GM18505 (cell line): ENCODE results near the gene FLT3LG.
"Not testable (repeated sequence)": the region's sequence is repeated elsewhere in the genome, so short reads cannot be mapped to it uniquely, and the experiment has no call there.

Source experiments
- ATAC-seq: cut with Tn5 transposase; IDR thresholded peaks from one replicate; pipeline ENCODE4 v1.9.1; 2021; ENCODE audit not compliant: unreplicated experiment
- POLR2A ChIP-seq: IDR thresholded peaks from 4 replicates; pipeline ENCODE4 v1.6.1; 2011; ENCODE audit warnings: borderline replicate concordance; ENCODE audit not compliant: insufficient read depth, insufficient read length; ENCODE audit errors: extremely low read depth

Gene FLT3LG

DNA sequence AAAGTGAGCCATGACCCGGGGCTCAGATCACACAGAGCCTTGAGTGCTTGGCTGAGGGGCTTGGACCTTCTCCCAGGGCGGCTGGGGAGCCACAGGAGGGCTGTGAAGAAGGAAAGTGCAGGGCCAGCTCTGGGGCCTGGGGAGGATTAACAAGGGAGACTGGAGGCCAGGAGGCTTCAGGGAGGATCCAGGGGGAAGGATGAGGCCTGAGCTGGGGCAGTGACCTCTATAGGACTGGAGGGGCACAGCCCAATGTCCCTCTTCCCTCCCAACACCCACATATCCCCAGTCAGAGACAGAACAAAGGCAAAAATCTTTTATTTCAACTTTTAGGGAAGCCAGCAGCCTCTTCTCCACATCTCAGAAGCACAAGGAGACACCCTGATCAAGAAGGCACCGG is 28.0 kb upstream of the FLT3LG start:
- ATAC-seq: no peak
- no peak for TF ChIP-seq POLR2A

DNA sequence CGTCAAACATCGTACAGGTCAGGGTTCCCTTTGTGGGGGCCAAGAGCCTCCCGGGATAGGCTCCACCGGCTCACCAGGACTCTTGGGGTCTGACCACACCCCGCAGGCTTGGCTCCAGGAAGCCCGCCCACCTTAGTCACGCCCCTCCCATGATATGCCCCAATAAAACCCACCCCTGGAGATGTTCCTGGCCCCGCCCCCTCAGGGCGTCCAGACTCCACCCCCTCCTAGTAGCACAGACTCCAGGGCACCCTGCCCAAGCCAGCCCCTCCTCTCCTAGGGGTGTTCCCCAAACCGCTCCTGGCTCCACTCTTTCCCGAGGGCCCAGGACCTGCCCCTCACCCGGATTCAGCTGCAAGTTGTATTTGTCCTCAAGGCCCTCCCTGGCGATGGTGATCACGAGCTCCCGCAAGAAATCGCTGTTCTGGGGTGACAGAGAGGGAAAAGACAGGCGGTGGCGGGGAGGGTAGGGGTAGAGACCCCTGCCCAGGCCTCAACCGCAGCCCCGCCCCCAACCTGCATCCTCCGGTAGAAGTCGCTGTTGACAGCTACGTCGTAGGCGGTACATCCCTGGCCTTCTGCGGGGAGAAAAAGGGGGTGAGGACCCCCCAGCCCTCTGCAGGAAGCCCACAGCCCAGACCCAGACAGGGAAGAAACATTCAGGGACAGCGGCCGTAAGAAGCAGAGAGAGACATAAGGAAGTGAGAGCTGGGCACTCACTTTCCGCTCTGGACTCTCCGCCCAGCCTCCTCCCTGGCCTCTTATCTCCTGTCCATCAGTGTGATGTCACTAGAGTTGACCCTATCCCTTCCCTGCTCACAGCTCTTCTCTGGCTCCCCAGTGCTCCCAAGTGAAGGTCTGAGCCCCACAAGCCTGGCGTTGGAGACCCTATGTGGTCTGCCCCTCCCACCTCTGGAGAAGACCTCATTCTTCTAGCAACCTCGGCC is 26.3 kb upstream of the FLT3LG start:
- ATAC-seq: no peak
- no peak for TF ChIP-seq POLR2A

DNA sequence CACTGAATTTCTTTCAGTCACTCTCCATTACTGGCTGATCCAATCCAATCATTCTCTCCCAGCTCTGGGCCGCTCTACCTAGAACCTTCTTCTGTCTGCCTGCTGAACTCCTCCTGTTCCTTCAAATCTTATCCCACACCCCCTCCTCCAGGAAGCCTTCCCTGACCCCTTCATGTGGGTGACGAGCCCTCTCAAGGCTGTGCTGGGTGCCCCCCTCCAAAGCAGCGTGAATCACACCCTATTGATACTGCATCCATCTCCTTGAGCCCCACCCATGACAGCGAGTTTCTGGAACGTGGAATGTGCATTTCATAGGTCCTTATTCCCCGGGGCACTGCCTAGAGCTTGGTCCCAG is 25.6 kb upstream of the FLT3LG start:
- no peak for TF ChIP-seq POLR2A
- ATAC-seq: no peak

DNA sequence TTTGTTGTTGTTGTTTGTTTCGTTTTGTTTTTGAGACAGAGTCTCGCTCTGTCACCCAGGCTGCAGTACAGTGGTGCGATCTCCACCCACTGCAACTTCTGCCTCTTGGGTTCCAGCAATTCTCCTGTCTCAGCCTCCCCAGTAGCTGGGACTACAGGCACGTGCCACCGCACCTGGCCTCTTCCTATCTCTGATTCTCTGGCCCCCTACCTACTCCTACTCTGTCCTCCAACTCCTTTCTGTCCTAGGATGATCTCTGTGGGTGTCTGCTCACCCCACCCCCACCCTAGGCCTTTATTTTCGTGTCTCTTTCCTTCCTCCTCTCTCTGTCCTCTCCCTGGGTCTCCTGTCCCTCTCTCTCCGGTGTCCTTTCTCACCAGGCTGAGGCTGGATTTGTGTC is 23.6 kb upstream of the FLT3LG start:
- no peak for TF ChIP-seq POLR2A
- no peak for ATAC-seq

DNA sequence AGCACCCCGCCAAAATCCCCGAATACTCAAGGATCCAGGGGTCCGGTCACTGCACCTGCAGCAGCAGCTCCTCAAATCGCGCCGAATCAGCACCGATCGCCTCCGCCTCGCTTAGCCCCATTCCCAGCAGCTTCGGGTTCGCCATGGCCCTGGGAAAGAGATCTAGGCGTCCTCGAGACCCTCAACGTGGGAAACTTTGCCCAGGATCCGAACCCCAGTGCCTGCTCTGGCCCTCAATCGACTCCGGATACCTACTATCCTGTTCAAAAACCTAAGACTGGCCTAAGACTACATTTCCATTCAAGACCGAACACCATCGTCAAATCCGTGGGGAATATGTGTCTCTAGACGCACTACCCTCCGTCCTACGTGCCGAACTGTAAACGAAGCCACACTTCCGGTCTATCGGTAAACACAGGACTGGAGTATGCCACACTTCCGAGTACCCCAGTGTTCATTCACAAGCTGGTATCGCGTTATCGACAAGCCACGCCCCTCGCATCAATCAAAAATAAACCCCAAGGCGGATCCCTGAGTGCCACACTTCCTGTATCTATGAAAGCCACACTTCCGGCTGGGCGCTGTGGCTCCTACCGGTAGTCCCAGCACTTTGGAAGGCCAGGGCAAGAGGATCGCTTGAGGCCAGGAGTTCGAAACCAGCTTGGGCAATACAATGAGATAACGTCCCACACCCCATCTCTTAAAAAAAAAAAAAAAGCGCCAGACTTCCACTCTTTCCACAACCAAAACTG is 22.4 kb upstream of the FLT3LG start, which contains the start of gene PIH1D1:
Gene PIH1D1, minus strand, starts transcription at position 385 of the 752 bp plus-strand sequence. Its CDS starts 240 bp downstream, at position 145.
- TF ChIP-seq POLR2A: peak; percentile 70
- ATAC-seq: peak; percentile 56

DNA sequence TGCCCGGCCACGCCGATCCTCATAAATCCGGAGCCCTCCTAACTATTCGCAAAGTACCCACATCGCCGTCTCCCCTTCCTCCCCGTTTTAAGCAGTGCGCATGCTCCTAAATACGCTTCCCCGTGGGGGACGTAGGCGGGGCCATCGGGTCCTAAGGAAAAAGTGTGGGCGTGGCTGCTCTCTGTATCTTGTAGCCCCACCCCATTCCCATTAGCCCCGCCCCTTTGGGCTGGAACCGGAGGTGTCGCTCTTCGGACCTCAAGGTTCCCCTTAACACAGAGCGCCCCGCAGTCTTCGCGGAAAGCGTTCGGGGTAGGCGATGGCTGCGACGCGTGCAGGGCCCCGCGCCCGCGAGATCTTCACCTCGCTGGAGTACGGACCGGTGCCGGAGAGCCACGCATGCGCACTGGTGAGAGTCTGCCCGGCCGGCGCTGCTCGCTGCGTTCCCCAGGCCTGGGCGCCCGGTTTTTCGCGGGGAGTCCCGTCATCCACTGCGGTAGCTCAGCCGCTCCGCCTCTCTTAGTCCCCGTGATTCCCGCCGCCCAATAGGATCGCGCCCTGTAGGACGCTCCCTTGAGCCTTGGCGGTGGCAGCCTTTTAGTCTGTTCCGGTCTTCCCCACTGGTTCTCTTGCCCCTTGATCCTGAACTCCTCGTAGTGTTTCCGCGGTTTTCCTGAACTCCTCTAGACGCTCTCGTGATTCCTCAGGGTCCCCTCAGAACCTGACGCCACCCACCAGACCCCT is 20.8 kb upstream of the FLT3LG start, which contains the start of gene ALDH16A1:
Gene ALDH16A1, plus strand, starts transcription at position 213 of the 744 bp plus-strand sequence. Its CDS starts 107 bp downstream, at position 320.
- ATAC-seq: peak; percentile 79
- peak; percentile 94 for TF ChIP-seq POLR2A

DNA sequence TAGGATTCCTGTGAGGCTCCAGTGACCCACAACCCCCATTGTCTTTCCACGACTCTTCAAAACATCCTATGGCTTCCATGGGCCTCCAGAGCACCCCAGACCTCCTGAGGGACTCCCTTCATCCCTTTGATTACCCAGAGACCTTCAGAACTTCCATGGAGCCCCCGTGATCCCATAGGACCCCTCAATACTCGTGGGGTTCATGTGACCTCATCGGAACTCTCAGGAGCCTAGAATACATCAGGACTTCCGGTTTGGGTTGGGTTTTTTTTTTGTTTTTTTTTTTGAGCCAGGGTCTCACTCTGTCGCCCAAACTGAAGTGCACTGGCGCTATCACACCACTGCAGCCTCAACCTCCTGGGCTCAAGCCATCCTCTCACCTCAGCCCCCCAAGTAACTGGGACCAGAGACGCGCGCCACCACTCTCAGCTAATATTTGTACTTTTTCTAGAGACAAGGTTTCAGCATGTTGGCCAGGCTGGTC is 20.2 kb upstream of the FLT3LG start:
- ATAC-seq: no peak
- TF ChIP-seq POLR2A: no peak

DNA sequence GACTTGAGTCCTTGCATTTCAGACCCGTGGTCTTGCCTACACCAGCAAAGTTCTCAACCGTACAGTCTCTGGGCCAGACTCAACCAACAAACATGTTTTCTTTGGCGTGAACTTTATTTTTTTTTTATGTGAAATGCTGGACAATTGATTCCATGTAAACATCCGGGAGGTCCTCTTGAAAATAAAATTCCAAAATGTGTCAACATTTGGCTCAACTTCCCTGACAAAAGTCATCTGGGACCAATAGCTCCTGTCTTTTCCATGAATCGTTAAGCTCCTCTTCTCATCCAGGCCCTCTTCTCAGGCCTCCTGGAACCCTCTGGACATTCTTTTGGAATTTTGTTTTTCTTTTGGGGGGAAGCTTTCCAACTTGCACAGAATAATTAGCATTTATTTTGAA is 18.2 kb upstream of the FLT3LG start:
- TF ChIP-seq POLR2A: no peak
- ATAC-seq: no peak

DNA sequence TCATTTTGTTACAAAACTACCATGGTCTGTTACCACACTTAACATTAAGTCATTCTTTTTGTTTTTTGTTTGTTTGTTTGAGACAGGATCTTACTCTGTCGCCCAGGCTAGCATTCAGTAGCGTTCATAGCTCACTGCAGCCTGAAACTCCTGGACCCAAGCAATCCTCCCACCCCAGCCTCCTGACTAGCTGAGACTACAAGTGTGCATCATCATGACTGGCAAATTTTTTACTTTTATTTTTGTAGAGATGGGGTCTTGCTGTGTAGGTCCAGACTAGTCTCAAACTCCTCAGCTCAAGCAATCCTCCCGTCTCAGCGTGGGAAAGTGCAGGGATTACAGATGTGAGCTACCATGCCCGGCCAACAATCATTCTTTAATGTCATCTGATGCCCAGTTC is 17.7 kb upstream of the FLT3LG start:
- TF ChIP-seq POLR2A: no peak
- no peak for ATAC-seq

DNA sequence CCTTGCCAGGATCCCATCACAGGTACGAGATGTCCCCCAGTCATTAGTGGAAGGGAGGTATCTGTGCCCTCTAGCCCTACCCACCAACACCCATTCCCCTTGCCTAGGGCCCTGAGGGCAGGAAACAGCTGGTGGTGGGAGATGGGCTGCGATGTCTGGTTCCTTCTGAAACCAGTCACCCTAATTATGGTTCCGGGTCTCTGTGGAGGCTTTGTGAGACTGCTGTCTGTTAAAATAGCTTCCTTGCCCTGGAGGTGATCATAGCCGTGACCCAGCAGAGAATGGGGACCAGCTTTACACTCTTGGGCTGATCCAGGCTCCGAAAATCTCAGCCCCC is 15.5 kb upstream of the FLT3LG start:
- ATAC-seq: no peak
- TF ChIP-seq POLR2A: no peak

DNA sequence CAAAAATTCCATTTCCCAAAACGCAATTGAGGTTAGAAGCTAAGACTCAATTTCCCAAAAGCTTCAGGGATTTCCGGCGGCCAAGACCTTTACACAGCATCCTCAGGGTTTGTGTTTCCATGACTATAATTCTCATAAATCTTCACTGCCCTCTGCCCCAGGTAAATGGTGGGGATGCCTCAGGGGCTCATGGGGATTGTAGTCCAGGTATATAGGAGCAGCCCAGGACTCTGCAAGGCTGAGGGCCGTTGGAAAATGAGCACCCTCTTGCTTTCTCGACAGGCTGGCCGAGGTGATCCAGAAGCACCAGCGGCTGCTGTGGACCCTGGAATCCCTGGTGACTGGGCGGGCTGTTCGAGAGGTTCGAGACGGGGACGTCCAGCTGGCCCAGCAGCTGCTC is 14.6 kb upstream of the FLT3LG start:
- TF ChIP-seq POLR2A: no peak
- ATAC-seq: no peak

DNA sequence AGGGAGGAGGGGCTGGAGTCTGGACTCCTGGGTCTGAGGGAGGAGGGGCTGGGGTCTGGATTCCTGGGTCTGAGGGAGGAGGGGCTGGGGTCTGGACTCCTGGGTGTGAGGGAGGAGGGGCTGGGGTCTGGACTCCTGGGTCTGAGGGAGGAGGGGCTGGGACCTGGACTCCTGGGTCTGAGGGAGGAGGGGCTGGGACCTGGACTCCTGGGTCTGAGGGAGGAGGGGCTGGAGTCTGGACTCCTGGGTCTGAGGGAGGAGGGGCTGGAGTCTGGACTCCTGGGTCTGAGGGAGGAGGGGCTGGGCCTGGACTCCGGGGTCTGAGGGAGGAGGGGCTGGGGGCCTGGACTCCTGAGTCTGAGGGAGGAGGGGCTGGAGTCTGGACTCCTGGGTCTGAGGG is 12.9 kb upstream of the FLT3LG start:
- ATAC-seq: not testable (repeated sequence)

DNA sequence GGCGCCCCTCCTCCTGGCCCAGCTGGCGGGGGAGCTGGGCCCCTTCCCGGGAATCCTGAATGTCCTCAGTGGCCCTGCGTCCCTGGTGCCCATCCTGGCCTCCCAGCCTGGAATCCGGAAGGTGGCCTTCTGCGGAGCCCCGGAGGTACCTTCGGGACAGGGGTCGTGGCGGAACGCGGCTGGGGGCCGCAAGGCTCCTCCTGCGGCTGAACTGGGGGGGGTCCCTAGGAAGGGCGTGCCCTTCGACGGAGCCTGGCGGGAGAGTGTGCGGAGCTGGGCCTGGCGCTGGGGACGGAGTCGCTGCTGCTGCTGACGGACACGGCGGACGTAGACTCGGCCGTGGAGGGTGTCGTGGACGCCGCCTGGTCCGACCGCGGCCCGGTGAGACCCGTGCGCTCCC is 12.4 kb upstream of the FLT3LG start:
- ATAC-seq: no peak
- TF ChIP-seq POLR2A: no peak
